Adrenal gland (tissue), 5 donors: ENCODE measurements around the gene HPCA.

Experiments
- CTCF ChIP-seq, 6 experiments: fragments of 450-650 bp in 4 of 6; fragments of 200-600 bp in 2 of 6; sonication (generic) in 1 of 6; IDR thresholded peaks; 1 replicate in 5 of 6; 2 replicates in 1 of 6; pipeline versions ENCODE4 v1.5.1 to v1.8.0; 2016 to 2021; ENCODE audit warnings: antibody characterized with exemption in 6 of 6, mild to moderate bottlenecking in 2 of 6, moderate library complexity in 1 of 6
- POLR2A ChIP-seq, 2 donors: fragments of 450-650 bp; IDR thresholded peaks; one replicate each; pipeline ENCODE4 v1.6.1; 2017; ENCODE audit warnings: antibody characterized with exemption in 2 of 2, mild to moderate bottlenecking in 2 of 2, moderate library complexity in 1 of 2
- donor health status: DM: no; HTN: no; CAD: no.

DNA sequence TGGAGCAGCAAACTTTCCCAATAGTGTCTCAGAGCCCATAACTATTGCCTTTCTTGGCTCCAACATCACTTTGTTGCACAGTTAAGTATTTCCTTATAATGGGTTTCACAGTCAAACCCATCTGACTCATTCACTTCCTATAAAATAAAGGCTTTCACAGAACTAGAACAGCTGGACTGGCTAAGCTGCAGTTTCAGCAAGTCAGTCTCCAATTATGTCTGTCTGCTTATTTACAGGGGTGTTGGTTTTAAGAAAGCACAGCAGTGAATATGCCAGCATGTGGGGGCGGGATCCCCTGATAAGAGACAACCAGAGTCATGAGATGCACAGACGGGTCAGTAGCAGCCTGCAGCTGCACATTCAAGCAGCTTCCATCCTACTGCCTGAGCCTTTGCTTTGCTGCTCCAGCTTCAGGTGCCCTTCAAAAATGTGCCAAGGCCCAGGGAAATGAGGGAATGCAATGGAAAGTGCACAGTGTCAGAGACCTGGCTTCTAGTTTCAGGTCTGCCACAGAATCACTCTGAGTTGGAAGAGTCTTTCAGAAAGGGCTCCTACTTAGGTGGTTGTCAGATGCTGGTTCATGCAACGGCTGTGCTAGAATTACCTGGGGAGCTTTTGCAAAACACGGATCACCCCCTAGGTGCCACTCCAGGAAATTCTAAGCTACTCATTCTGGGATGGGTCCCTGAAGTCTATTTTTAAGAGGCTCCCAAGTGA lies 53.5 kb downstream of the HPCA start:
- TF ChIP-seq CTCF (IDR thresholded peaks at IDR 0.05): no peak
- TF ChIP-seq POLR2A (IDR thresholded peaks at IDR 0.05): no peak
